GM06990 (cell line): ENCODE data around the gene SSTR3.
"Not testable (repeated sequence)": the region's sequence is repeated elsewhere in the genome, so short reads cannot be mapped to it uniquely, and the experiment has no call there.

ENCODE experiments used
- DNase-seq: peaks from one replicate; pipeline ENCODE4 v3.0.0-alpha.2; 2011; ENCODE audit not compliant: insufficient read length; ENCODE audit errors: extremely low read depth
- H3K27me3 ChIP-seq: replicated peaks from 2 replicates; pipeline ENCODE4 v1.6.0; 2011; ENCODE audit warnings: low read length; ENCODE audit not compliant: control insufficient read depth, insufficient read depth
- H3K36me3 ChIP-seq: 2 replicates; pipeline ENCODE4 v1.5.1; 2011; ENCODE audit warnings: low read length; ENCODE audit not compliant: control insufficient read depth, insufficient read depth
- H3K4me3 ChIP-seq: replicated peaks from 2 replicates; pipeline ENCODE4 v1.5.1; 2011; ENCODE audit warnings: low read depth, mild to moderate bottlenecking, control low read depth, low read length
- CTCF ChIP-seq: IDR thresholded peaks from 2 replicates; pipeline ENCODE4 v1.5.1; 2011; ENCODE audit warnings: low read length, control low read depth, mild to moderate bottlenecking, inconsistent platforms; ENCODE audit not compliant: insufficient read depth, poor library complexity, severe bottlenecking

SSTR3 gene

DNA sequence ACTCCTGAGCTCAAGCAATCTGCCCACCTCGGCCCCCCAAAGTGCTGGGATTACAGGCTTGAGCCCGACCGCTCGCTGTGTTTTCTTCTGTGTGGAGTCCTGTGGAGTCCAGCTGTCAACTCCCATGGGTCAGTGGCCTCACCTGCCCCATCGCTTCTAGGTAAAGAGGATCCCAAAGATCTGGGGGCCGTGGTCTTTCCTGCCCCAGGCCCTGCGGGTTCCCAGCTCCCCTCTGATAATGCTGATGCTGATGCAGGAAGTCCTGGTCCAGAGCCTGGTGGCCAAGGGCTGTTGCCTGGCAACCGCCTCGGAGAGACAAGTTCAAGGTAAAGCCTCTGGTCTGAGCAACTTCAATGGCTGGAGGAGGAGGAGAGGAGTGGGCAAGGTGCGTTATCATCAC, 9.6 kb downstream of the SSTR3 start:
- DNase-seq = no peak
- no peak for TF ChIP-seq CTCF
- no peak overlapping the region for H3K4me3 ChIP-seq
- no peaks in the 10 kb centered on the region for H3K36me3 ChIP-seq
- no peaks in the 10 kb centered on the region for H3K27me3 ChIP-seq

- DNase-seq = no peak
- no peaks in the 10 kb centered on the region for H3K36me3 ChIP-seq
- TF ChIP-seq CTCF = no peak
- H3K4me3 ChIP-seq = no peak overlapping the region
- no peaks in the 10 kb centered on the region for H3K27me3 ChIP-seq
Observed at GRCh38 chr22:37202001-37202555, 10.2 kb downstream of the SSTR3 start.

- H3K27me3 ChIP-seq, DNase-seq, H3K4me3 ChIP-seq, H3K36me3 ChIP-seq: not testable (repeated sequence)
Observed at GRCh38 chr22:37201443-37201820, 10.8 kb downstream of the SSTR3 start.

- Histone ChIP-seq H3K27me3 (no peaks in the 10 kb centered on the region), H3K36me3 (no peaks in the 10 kb centered on the region), H3K4me3 (no peak overlapping the region)
- TF ChIP-seq CTCF = no peak
- no peak for DNase-seq
Observed at GRCh38 chr22:37199760-37200108, 12.5 kb downstream of the SSTR3 start.

DNA sequence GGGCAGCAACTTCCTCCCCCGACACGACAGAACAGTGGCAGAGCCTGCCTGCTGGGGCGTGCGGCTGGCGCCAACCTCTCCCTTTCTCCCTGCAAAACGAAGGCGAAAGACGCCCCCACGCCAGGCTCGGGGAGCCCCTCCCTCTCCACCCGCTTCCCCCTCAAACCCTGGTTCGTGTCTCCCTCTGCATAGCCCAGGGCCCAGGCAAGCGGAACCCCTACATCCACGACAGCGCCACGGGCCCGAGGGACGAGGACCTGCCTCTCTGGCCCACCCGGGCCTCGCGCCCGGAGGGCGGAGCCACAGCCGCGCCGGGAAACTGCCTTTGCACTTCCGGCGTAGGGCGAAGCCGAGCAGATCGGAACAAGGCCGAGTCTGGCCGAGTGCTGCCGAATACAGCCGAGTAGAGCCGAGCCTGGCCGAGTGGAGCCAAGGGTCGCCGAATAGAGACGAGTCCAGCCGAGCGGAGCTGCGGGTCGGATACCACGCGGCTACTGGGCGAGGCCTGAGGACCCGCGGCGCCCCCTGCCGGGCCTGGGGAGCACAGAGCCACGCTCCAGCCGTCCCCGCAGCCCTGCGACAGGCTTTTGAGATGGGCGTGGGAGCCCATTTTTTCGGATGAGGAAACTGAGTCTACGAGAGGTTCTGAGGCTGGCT, 13.0 kb downstream of the SSTR3 start:
- TF ChIP-seq CTCF = peak; percentile 96
- DNase-seq = peak; percentile 99
- peak overlapping the region; percentile 69 for H3K4me3 ChIP-seq

DNA sequence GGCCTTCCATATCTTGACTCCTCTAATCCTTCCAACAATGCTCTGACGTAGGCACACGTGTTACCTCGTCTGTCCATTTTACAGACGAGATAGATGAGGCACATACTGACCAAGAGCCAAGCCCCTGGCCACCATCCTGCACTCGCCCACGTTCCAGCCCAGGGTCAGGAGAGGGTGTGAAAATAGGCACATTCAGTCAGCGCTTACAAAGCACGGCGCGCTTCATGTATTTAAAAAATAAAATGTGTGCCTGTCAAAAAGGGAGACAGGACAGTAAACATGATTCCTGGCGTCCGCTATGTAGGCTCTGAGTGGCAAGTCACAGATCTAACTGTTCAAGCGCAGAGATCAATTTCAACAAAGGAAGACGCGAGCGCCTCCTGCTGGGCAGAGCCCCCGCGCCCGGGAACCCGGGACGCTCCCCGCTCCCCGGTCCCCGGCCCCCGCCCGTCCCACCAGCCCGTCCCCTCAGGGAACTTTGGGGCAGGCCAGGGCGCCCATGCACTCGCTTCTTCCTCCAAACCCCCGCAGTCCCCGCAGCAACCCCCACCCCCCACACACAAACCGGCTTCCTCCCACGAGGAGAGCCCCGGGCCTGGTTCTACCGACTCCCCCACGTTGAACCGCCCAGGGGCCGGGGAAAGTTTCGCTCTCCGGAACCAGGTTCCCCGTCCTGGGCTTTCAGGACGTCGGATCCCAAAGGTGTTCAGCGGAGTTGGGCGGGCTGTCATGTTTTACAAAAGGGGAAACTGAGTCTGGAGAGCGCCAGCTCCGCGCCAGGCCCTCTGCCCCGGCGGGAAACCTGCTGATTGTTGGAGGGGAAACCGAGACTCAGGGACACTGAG, 13.8 kb downstream of the SSTR3 start:
- peak overlapping the region; percentile 69 for H3K4me3 ChIP-seq
- H3K27me3 ChIP-seq = no peaks in the 10 kb centered on the region
- no peaks in the 10 kb centered on the region for H3K36me3 ChIP-seq
- TF ChIP-seq CTCF = peak; percentile 84
- DNase-seq = peak; percentile 89

More for the DNA sequence above, 13.0 kb downstream of the SSTR3 start:
- Histone ChIP-seq H3K36me3 (no peaks in the 10 kb centered on the region), H3K27me3 (no peaks in the 10 kb centered on the region)
